Endometrial microvascular endothelial cells (primary cell): ENCODE data around the gene SRGAP3. TPM values are rescaled to one million over a fixed set of nuclear protein-coding genes. Genes with fewer than 3 reads are reported as not detected.
"Not testable (repeated sequence)": the region's sequence is repeated elsewhere in the genome, so short reads cannot be mapped to it uniquely, and the experiment has no call there.

Experiments
- in situ Hi-C: cut with HindIII; loops from 2 replicates; pipeline ENCODE4 v1.10.0; 2017; ENCODE audit warnings: low sequenced_read_pairs, low pct_unique_long_range_greater_than_20kb; ENCODE audit errors: inconsistent ontology term
- total RNA-seq: library from RNA; depleted of rRNA; stranded (reverse); fragments of >200 nt; gene quantifications from one replicate; pipeline ENCODE4 v1.2.3, GENCODE V29; 2015; ENCODE audit errors: inconsistent ontology term

SRGAP3 gene
- total RNA-seq, 1 donor from 2014 or later, result not detected

DNA sequence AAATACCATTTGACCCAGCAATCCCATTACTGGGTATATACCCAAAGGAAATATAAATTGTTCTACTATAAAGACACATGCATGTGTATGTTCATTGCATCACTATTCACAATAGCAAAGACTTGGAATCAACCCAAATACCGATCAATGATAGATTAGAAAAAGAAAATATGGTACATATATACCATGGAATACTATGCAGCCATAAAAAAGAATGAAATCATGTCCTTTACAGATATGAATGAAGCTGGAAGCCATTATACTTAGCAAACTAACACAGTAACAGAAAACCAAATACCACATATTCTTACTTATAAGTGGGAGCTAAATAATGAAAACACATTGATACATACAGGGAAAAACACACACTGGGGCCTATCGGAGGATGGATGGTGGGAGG is 164.0 kb downstream of the SRGAP3 start:
- in situ Hi-C loops, result not testable (repeated sequence)

DNA sequence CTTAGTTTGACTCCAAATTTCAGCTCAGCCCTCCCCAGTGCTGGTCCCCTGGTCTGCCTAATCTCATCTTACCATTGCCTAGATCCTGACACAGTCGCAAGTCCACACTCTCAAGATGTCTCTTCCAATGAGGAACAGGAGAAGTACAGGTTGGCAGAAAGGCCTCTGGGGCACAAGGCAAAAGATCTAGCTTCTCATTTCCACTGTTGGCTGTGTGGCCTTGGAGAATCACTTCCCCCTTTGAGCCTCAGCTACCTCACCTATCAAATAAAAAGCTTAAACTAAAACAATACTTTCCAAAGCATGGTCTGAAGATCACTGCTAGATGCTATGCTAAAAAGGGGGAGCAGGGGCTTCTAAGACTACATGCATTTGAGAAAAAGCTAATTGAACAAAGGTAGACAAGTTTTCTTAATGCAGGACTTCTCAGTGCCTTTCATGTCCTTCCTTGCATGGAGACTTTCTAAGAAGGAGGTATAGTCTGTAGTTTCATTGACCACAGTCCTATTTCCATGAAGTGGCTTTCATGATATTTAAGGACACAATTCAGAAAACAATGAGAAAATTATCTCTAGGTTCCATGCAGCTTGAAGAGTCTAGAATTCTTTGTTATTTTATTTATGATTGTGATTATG is 168.1 kb downstream of the SRGAP3 start:
- in situ Hi-C loops, result no loop called here

DNA sequence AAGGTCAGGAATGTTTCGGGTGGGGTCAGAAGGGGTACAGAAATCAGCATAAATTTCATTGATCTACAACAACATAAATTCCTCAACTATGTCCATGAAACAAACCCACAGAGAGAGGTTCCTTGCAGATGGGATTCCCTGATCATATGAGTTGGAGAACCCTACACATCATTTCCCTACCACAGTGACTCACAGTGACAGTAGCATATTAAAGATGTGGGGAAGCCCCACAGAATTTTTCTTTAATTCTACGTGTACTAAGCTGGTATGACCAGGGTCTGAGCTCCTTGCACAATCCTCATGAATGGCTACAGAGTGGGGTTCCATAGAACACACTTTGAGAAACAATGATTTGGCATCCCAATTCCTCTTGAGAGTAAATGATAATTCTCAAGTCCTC is 169.3 kb downstream of the SRGAP3 start:
- in situ Hi-C loops, result no loop called here

DNA sequence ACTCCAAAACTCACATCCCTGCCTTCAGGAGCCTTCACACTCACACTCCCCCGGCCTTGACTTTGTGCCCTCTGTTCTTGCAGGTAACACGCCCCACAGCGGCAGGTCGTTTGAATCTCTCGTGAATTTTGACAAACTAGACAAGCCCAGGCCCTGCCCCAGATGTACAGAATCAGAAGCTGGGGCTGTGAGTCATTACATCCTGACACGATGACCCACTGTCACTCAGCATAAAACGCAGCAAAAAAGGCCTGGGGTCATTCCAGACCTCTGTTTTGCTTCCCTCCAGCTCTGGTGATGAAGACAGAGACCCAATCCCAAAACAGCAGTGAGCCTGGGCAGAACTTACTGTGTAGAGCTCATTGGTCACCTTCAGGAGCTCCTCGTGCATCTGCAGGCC is 169.8 kb downstream of the SRGAP3 start:
- in situ Hi-C loops, result no loop called here

DNA sequence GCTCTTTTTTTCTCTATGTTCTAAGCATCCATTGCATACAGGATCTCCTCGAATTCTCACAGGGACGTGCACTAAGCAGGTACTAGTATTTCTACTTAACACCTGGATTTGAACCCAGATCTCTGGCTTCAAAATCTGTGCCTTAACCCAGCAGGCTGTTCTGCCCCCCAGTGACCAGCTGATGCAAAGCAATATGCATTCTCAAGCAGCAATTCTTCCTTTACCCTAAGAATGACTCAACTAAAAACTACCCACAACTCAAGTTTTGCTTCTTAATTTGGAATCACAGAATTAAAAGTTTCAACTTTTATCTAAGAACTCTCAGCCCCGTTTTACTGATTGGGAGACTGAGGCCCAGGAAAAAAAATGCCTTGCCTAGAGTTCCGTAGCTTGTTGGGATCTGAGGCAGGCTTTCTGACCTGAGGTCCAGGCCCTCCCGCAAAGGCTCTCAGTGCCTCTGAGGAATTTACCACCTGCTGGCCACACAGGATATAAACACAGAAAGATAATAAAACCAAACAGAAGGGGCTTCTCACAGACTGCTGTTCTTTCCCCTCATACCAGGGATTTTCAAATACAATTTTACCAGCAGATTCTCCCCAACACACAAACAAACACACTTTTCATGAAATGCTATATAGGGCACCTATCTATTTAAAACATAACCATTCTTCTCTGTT is 170.7 kb downstream of the SRGAP3 start:
- in situ Hi-C loops, result no loop called here

DNA sequence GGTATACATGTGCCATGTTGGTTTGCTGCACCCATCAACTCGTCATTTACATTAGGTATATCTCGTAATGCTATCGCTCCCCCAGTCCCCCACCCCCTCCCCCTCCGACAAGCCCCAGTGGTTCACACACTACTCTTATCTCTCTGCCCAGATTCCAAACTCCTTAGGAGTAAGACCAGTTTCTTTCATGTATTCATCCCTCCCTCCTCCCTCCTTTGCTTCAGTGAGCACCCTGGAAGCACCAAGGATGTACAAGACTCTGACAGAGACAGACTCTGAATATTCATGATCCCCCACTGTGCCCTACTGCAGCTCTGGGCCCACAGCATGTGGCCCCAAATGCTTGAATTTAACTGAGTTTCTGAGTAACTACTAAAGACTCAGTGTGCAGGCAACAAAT is 172.4 kb downstream of the SRGAP3 start:
- in situ Hi-C loops, result no loop called here

DNA sequence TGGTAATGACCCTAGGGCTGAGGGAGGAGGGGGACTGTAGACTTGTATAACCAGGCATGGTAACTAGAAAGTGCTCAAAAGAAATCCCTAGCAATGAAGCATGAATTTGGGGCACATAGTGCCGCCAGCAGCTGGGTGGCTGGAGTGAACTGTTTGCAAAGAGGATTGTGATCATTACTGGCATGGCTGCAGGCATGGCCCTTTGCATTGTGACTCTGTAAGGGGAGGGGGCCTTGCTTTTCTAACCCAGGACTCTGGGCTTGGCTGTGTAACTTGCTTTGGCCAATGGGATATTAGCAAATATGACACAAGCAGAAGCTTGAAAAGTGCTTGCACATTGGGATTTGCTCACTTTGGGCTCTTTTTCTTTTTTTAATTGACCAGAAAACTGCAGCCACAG is 173.7 kb downstream of the SRGAP3 start:
- in situ Hi-C loops, result no loop called here

DNA sequence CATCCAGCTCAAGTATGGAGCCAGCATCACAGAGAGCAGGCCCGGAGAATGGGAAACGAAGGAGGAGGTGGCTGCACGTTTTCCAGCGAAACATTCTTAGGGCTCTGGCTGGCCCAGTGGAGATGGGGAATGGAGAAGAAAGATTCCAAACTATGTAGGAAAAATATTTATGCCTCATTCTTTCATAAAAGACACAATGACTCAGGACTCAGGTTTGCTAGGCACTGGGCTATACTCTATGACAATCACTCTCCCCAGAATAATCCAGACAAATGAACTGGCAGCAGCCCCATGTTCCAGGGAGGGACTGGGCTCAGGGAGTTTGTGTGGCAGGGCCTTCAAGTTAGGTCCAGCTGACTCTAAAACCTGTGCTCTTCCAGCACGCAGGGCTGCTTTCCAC is 175.4 kb downstream of the SRGAP3 start:
- in situ Hi-C loops, result no loop called here

DNA sequence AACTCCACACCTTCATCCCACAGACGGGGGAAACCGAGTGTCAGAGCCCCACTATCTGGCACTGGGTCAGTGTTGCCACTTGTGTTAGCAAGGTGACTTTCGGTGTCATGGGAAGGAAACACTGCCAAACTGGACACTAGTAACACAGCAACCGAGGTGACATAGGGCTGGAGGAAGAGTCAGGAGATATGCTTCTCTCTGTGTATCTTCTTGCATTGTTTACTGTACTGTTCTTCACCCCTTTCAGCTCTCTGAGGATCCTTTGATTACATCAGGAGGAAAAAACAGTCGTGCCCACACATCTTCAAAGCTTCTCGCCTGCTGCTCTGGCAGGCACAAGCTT is 176.8 kb downstream of the SRGAP3 start:
- in situ Hi-C loops, result no loop called here

DNA sequence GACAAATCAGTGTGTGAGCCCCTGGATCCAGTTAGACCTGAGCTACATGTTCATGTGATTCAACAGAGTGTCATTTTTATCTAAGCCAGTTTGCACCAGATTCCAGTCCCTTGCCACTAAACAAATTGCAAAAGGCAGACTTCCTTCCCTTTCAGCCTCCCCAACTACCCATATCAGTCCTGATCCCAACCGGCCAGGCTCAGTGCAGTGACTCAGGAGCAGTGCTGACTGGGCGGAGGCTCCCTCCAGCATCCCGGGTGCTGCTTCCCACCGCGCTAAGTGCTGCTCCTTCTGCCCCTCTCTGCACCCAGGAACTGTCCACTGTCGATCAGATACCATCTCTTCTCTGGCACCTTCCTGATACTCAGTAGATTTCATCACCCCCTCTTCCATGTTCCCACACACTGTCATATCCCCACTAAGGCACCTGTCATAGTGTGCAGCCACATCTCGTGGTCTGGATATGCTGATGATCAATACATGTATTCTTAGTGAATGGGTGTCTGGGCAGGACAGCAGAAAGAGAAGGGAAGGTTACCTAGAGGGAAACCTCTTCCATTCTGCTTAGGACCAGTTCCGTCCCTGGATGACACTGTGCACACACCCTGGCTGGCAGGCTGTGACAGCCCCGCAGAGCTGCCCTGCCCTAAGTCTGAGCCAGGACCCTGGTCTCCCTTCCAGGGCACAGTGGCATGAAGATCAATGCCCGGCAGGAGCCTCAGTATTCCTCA is 177.3 kb downstream of the SRGAP3 start:
- in situ Hi-C loops, result no loop called here

DNA sequence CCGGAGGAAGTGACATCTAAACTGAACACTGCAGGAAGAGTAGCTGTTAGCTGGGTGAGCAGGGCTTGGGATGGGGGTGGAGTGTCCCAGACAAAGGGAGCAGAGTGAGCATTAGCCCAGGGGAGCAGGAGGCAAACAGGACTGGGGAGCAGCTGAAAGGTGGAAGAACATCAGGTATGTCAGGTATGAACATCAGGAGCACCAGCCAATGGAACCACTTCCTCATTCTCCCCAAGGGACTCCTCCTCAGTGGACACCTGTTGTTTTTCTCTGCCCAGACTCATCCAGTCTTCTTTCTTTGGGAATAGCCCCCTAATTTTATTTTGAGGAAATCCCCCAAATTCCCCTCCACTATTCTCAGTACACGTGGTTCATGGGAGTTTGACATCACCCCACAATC is 178.5 kb downstream of the SRGAP3 start:
- in situ Hi-C loops, result no loop called here

DNA sequence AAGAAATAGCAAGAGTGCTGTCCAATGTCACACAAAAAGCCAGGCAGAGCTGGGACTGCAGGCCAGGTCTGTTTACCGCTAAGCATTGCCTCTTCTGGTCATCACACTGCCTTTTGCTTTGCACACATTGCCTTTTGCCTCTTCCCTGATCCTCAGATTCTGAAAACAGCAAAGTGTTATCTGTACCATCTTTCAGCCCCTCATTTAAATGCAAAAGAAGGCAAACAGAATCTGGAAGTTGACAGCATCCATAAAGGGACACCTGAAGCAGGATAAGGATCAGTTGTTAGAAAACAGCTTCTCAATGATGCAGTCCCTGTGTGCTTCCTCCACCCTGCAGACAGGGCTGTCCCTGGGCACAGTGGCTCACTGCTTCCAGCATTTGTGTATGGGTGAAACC is 179.5 kb downstream of the SRGAP3 start:
- in situ Hi-C loops, result no loop called here

DNA sequence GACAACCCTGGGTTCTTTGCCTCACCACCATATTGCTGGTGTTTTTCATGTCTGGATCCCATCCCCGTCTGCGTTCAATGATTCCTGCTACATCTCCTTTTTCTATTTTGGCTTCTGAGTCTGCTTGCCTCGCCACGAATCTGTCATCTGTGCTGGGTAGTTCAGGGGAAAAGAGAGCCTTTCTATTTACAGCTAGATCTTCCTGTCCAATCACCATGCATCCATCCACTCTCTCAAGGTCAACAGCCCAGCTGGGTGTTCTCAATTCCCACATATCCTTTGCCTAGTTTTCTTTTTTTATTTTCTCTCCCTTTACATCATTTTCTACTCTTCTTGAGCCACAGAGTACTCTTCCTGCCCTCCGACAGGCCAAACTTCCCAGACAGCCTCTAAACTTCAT is 181.4 kb downstream of the SRGAP3 start:
- in situ Hi-C loops, result no loop called here

DNA sequence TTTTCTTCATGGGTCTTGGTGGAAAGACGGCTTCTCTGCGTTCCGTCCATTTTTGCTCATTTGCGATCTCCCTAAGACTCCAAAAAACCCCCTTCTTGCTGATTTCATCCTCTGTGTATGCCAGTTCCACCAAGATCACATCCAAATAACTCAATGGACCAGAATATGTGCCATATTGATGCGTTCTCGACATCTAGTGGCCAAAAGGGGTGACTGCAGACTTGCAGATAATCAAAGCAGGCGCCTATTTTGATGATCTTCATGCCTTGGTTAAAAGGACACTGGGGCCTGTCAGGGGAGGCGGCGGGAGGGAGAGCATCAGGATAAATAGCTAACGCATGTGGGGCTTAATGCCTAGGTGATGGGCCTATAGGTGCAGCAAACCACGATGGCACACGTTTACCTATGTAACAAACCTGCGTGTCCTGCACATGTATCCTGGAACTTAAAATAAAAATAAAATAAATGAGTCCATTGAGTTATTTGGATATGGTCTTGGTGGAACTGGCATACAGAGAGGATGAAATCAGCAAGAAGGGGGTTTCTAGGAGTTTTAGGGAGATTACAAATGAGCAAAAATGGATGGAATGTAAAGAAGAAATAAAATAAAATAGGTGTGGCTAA is 182.0 kb downstream of the SRGAP3 start:
- in situ Hi-C loops, result no loop called here

DNA sequence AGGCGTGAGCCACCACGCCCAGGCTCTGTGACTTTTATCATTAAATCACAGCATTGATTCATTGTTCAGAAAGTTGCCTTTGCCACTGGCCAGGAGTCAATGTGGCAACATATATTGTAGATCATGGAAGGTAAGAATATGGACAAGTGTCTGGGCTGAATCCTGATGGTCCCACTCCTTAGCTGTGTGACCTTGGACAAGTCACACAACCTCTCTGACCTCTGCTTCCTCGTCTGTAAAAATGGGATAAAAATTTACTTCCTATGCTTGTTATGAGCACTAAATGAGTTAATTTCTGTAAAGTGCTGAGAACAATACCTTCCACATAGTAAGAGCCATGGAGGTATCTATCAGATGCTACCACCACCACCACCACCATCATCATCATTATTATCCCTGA is 182.7 kb downstream of the SRGAP3 start:
- in situ Hi-C loops, result no loop called here

DNA sequence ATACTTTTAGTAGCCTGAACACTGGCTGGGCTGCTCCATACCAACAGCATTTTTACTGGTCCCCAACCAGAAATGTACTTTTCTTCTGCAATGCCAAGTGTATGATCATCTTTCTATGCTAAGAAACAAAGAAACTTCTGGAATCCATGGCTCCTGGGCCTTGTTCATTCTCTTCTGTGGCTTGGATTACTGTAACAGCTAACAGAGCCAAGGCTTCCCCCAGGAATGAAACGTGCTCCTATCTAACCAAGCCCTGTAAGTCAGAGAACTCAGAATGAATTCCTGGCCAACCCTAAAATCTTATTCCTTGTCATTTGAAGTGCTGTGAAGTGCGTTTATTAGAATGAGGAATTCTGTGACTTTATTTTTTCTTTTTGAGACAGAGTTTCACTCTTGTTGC is 183.3 kb downstream of the SRGAP3 start:
- in situ Hi-C loops, result no loop called here

DNA sequence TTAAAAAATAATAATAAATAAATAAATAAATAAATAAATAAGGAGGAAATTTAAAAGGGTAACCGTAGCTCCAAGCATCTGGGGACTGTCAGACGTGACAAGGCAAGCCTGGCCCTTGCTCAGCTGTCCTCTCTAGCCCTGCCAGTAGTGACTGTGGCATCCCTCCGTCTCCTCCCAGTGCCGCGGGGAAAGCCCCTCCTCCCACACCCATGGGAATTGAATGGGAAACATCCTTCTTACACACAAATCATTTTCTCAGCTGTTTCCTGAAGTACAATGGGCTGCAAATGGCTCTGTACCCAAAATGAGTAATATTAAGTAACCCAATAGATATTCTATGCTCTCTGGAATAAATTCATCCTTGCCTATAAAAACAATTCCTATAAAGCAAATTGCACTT is 184.6 kb downstream of the SRGAP3 start:
- in situ Hi-C loops, result no loop called here

DNA sequence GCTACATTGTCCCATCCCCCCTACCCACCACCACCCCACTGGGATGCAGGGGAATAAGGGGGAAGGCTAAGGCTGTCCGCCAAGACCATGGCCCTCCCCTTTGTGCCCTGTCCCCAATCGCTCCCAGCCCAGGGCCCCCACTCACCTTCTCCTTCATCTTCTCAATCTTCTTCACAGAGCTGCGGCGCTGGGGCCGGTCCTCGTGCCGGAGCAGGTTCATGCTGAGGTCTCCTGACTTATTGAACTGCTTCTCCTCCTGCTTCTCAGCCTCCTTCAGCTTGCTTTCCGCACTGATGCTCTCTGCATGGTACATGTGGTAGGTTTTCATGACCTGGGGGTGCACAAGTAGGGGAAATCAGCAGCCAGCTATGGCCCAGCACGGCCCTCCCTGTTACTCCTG is 185.2 kb downstream of the SRGAP3 start:
- in situ Hi-C loops, result no loop called here

DNA sequence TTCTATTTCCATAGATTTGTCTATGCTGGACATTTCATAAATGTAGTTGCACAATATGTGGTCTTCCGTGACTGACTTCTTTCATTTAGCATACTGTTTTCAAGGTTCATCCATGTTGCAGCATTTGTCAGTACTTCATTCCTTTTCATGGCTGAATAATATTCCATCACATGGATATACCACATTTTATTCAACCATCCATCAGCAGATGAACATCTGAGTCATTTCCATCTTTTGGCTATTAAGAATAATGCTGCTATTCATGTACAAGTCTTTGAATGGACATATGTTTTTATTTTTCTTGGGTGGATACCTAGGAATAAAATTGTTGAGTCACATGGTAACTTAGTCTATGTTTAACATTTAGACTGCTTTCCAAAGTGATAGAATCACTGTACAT is 186.9 kb downstream of the SRGAP3 start:
- in situ Hi-C loops, result no loop called here

DNA sequence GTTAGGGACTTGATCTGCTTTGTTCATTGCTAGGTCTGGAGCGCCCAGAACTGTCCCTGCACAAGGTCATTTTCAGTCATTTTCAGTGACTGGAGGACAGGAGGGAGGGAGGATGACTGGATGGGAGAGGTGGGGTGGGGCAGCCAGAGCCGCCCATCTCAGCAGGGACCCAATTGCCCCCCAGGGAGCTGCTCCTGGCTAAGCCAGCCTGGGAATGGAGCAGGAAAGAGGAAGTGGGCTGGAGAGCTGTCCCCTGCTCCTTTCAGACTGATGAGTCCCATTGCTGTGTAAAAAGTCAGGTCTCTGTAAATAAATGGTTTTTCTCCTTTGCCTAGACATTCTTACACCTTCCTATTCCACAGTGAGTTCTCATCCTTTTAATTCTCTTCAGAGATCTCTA is 187.8 kb downstream of the SRGAP3 start:
- in situ Hi-C loops, result no loop called here
